K562 (cell line): ENCODE data around the gene ACAP3. TPM values are rescaled to one million over a fixed set of nuclear protein-coding genes. Genes with fewer than 3 reads are reported as not detected.
A peak's percentile ranks its signal among the peaks of the same experiment; 100 is the strongest.

ENCODE experiments used
- ETV6 ChIP-seq, 3 experiments: fragments of 150-350 bp in 1 of 3; sonication (generic) in 1 of 3; formaldehyde crosslinking in 1 of 3; IDR thresholded peaks; 2 replicates each; pipeline versions ENCODE4 v1.6.1 to v1.8.0; 2014 to 2022; ENCODE audit warnings: borderline replicate concordance in 2 of 3, low read depth in 2 of 3, antibody characterized with exemption in 1 of 3, low read length in 1 of 3, mild to moderate bottlenecking in 1 of 3, missing genetic modification reagents in 1 of 3
- MAZ ChIP-seq, 2 experiments: fragments of 450-650 bp in 1 of 2; sonication (generic) in 1 of 2; formaldehyde crosslinking; IDR thresholded peaks in 1 of 2; conservative IDR thresholded peaks in 1 of 2; 2 replicates each; pipeline versions ENCODE4 v1.4.0 to v1.5.0; 2020; ENCODE audit warnings: mild to moderate bottlenecking in 1 of 2, missing genetic modification reagents in 1 of 2
- STAT5B ChIP-seq: fragments of 250-450 bp; sonication (Bioruptor Pico); IDR thresholded peaks from 2 replicates; pipeline ENCODE4 v1.8.0; 2021; ENCODE audit warnings: mild to moderate bottlenecking, inconsistent platforms
- ZBTB7A ChIP-seq: IDR thresholded peaks from 2 replicates; pipeline ENCODE4 v1.6.1; 2011; ENCODE audit warnings: low read depth, mild to moderate bottlenecking, low read length, moderate library complexity, borderline replicate concordance; ENCODE audit not compliant: control insufficient read depth
- ZNF57 ChIP-seq: fragments of 450-650 bp; formaldehyde crosslinking; IDR thresholded peaks from 2 replicates; pipeline ENCODE4 v1.4.0; 2020; ENCODE audit warnings: mild to moderate bottlenecking, moderate library complexity
- polyA plus RNA-seq, 8 experiments: library from polyadenylated mRNA; depleted of rRNA in 4 of 8; stranded (reverse) in 5 of 8; unstranded in 3 of 8; fragments of >200 nt; fragmentation: Nextera tagmentation in 2 of 8; fragmentation: Illumina TruSeq in 1 of 8; extraction: Ambion mirVana in 2 of 8; extraction: Trizol in 1 of 8; gene quantifications; 2 replicates each; pipeline versions ENCODE4 v1.2.1 to v1.2.3, GENCODE V29; 2011 to 2014; ENCODE audit warnings: inconsistent platforms in 1 of 8, missing spikeins in 1 of 8
- total RNA-seq, 7 experiments: library from RNA; depleted of rRNA in 6 of 7; stranded (reverse); fragments of >200 nt in 6 of 7; fragmentation: Illumina TruSeq in 2 of 7; extraction: Trizol in 2 of 7; gene quantifications; 2 replicates each; pipeline versions ENCODE4 v1.2.1 to v1.2.3, GENCODE V29; 2011 to 2021; ENCODE audit warnings: low replicate concordance in 1 of 7
- TF ChIP-seq, protein P1 (sequence below), 2 experiments: fragments of 450-650 bp; formaldehyde crosslinking in 1 of 2; IDR thresholded peaks; 2 replicates each; pipeline versions ENCODE4 v1.4.0 to v1.6.1; 2014 to 2020; ENCODE audit warnings: mild to moderate bottlenecking in 2 of 2, borderline replicate concordance in 1 of 2, low read depth in 1 of 2
- TF ChIP-seq, protein P2 (sequence below): fragments of 250-450 bp; sonication (Bioruptor Pico); IDR thresholded peaks from 2 replicates; pipeline ENCODE4 v1.8.0; 2021; ENCODE audit warnings: moderate library complexity, mild to moderate bottlenecking, inconsistent platforms
- TF ChIP-seq, protein P3 (sequence below): fragments of 250-450 bp; sonication (Bioruptor Pico); IDR thresholded peaks from 2 replicates; pipeline ENCODE4 v1.5.0; 2021; ENCODE audit warnings: mild to moderate bottlenecking, borderline replicate concordance

The ACAP3 gene
- total and polyA plus RNA-seq, 9 of the 15 experiments (the other 6 are each of a cell fraction or from before 2014, with no cell fraction given) = 0.01 to 49.0 (median 12.0) TPM

DNA sequence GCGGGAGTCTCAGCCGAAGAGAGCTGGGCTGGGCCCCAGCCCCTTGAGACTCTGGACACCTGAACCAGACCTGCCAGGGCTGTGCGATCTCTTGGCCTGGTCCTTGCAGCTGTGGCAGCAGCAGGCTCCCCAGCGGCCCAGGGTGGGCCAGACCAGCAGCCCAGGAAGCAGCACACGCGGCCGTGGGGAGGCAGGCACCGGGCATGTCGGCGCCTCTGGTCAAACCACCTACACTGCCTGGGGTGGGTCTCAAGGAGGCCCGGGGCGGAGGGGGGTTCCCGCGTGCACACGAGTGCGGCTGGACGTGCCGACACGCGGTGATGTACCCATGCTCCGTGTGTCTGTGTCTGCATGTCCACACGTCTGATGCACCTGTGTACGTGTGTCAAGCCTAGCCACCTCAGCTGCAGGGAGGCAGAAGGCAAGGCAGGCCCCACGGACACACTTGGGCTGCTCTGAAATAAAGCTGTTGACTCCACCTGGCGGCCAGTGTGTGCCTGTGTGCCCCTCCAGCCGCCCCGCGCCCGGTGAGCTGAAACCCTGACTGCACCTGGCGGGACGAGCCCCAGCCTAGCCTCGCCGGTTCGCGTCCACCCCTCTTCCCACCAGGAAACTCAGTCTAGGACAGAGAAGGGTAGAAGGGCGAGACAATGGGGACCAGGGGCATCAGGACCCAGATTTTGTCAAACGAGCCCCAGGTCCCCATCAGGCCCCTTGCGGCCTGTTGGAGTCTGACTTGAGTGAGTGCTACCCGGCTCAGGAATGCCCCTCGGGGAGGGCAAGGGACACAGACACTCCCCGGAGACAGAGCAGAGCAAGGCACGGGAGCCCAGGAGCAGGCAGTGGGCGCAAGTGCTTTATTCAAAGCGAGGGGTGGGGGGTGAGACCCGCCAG, 15.9 kb downstream of the ACAP3 start (continued):
- TF ChIP-seq, protein P1, sequence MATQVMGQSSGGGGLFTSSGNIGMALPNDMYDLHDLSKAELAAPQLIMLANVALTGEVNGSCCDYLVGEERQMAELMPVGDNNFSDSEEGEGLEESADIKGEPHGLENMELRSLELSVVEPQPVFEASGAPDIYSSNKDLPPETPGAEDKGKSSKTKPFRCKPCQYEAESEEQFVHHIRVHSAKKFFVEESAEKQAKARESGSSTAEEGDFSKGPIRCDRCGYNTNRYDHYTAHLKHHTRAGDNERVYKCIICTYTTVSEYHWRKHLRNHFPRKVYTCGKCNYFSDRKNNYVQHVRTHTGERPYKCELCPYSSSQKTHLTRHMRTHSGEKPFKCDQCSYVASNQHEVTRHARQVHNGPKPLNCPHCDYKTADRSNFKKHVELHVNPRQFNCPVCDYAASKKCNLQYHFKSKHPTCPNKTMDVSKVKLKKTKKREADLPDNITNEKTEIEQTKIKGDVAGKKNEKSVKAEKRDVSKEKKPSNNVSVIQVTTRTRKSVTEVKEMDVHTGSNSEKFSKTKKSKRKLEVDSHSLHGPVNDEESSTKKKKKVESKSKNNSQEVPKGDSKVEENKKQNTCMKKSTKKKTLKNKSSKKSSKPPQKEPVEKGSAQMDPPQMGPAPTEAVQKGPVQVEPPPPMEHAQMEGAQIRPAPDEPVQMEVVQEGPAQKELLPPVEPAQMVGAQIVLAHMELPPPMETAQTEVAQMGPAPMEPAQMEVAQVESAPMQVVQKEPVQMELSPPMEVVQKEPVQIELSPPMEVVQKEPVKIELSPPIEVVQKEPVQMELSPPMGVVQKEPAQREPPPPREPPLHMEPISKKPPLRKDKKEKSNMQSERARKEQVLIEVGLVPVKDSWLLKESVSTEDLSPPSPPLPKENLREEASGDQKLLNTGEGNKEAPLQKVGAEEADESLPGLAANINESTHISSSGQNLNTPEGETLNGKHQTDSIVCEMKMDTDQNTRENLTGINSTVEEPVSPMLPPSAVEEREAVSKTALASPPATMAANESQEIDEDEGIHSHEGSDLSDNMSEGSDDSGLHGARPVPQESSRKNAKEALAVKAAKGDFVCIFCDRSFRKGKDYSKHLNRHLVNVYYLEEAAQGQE (IDR thresholded peaks at IDR 0.05; ENCODE audit: borderline replicate concordance) = peak; percentile 76
- TF ChIP-seq, protein P1 (CRISPR knock-in tag; IDR thresholded peaks at IDR 0.05; ENCODE audit: low read depth) = no peak
- TF ChIP-seq ETV6 (IDR thresholded peaks at IDR 0.05; ENCODE audit: borderline replicate concordance in 1 of 2, low read depth in 2 of 2, low read length in 1 of 2) (no peak), ETV6 (CRISPR knock-in tag; IDR thresholded peaks at IDR 0.05; ENCODE audit: borderline replicate concordance) (no peak), ZBTB7A (peak; percentile 39; the same call in 1 of the 2 replicates), MAZ (CRISPR knock-in tag; conservative IDR thresholded peaks at IDR 0.05 in 1 of 2, IDR thresholded peaks at IDR 0.05 in 1 of 2) (peak in 1 of 2 experiments; percentile 69; a peak in 1 of 4 replicates), STAT5B (CRISPR knock-in tag) (no peak), ZNF57 (CRISPR knock-in tag) (no peak)
- TF ChIP-seq, protein P2, sequence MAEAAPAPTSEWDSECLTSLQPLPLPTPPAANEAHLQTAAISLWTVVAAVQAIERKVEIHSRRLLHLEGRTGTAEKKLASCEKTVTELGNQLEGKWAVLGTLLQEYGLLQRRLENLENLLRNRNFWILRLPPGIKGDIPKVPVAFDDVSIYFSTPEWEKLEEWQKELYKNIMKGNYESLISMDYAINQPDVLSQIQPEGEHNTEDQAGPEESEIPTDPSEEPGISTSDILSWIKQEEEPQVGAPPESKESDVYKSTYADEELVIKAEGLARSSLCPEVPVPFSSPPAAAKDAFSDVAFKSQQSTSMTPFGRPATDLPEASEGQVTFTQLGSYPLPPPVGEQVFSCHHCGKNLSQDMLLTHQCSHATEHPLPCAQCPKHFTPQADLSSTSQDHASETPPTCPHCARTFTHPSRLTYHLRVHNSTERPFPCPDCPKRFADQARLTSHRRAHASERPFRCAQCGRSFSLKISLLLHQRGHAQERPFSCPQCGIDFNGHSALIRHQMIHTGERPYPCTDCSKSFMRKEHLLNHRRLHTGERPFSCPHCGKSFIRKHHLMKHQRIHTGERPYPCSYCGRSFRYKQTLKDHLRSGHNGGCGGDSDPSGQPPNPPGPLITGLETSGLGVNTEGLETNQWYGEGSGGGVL (CRISPR knock-in tag) = no peak
- TF ChIP-seq, protein P3, sequence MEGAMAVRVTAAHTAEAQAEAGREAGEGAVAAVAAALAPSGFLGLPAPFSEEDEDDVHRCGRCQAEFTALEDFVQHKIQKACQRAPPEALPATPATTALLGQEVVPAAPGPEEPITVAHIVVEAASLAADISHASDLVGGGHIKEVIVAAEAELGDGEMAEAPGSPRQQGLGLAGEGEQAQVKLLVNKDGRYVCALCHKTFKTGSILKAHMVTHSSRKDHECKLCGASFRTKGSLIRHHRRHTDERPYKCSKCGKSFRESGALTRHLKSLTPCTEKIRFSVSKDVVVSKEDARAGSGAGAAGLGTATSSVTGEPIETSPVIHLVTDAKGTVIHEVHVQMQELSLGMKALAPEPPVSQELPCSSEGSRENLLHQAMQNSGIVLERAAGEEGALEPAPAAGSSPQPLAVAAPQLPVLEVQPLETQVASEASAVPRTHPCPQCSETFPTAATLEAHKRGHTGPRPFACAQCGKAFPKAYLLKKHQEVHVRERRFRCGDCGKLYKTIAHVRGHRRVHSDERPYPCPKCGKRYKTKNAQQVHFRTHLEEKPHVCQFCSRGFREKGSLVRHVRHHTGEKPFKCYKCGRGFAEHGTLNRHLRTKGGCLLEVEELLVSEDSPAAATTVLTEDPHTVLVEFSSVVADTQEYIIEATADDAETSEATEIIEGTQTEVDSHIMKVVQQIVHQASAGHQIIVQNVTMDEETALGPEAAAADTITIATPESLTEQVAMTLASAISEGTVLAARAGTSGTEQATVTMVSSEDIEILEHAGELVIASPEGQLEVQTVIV (CRISPR knock-in tag) = no peak
